ENCODE measurements around the gene DYNC1H1.
"Not testable (repeated sequence)": the region's sequence is repeated elsewhere in the genome, so short reads cannot be mapped to it uniquely, and the experiment has no call there.

The DYNC1H1 gene

DNA sequence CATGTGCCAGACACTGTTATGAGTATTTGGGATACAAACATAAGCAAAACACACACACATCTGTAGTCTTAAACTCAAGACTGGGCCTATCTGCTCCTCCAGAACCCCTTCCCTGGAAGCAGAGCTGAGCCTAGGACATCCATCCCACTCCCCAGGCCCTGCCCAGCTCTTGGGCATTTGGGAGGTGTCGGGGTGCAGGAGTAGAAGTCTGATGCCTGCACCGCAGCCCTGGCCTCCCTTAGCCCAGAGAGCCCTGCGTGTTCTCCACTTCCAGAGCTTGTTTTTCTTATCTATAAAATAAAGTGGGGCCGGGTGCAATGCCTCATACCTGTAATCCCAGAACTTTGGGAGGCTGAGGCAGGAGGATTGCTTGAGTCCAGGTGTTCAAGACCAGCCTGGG, 110.8 kb downstream of the DYNC1H1 start:
- DNase-seq = no peak

DNA sequence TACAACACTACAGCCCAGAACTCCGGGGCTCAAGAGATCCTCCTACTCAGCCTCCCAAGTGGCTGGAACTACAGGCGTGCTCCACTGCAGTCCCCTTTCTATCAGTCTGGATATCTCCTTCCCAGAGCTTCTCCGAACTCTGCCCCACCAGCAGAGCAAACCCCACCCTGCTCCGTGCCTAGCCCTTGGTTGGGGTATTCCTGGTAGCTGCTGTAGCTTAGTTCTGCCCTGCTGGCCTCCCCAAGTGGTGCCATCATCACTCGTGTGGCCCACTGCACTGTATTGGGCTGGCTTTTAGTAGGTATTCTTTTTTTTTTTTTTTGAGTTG, 113.0 kb downstream of the DYNC1H1 start:
- no peak for DNase-seq

GRCh38 chr14:102078361-102078791, 114.0 kb downstream of the DYNC1H1 start:
- DNase-seq = not testable (repeated sequence)

GRCh38 chr14:102078831-102079699, 114.7 kb downstream of the DYNC1H1 start:
- DNase-seq = no peak

DNA sequence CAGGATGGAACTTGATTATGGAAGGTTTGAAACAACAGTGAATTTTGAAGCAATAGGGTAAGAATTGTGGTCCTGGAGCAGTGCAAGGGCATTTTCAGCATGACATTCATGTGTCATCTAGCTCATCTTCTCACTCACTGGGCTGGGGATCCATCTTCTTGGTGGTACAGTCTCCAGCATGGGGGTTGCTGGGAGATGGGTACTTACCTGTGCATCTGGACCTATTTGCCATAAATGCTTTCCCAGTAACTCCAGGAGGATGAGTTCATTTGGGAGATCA, 115.3 kb downstream of the DYNC1H1 start:
- DNase-seq = no peak

GRCh38 chr14:102080183-102081080, 116.1 kb downstream of the DYNC1H1 start:
- no peak for DNase-seq

DNA sequence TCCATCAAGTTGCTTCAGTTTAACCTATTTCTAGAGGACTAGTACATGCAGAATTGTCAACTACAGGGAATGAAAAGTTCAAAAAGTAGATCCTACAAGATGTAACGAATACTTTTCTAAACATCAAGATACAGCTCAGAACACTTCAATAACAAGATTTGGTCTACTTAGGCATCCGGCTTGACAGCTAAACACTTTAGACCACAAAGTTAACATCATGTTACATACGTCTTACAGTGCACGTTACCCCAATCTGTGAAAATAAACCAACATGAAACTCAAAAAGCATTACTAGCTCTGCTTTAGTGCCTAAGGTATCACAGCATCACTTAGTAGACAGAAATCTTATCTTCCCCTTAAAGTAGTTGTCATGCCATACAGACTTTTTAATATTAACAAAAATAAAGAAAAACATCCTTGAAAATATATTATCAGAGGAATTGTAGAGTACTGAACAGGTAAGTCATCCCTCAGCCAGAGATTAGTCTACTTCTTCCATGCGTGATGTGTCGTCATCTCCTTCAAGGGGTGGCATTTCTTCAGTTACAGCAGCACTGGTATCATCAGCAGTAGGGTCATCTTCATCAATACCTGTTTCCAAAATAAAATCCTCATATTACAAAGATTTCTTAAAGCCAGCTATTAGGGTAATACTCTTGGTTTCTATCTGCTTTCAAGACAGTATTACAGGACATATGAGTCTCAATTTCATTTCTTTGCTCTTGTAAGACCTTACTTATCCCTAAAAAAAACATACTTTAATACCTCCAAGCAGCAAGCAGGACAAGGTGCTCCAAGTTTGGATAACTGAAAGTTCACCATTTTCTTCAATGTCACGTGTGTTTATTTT, 117.1 kb downstream of the DYNC1H1 start:
- DNase-seq = no peak

DNA sequence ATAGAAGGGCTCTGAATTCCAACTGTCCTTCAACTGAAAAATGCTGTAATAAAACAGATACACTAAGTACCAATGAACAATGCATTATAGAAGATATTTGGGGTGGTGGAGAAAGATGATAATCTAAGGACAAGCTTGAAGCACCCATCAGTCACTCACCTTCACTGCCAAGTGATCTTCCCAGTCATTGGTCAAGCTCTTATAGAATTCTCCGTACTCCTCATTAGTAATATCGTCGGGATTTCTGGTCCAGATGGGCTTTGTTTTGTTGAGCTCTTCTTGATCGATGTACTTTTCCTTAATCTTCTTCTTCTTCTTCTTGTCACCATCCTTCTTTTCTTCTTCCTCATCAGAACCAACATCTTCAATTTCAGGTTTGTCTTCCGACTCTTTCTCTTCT, 120.1 kb downstream of the DYNC1H1 start:
- not testable (repeated sequence) for DNase-seq

DNA sequence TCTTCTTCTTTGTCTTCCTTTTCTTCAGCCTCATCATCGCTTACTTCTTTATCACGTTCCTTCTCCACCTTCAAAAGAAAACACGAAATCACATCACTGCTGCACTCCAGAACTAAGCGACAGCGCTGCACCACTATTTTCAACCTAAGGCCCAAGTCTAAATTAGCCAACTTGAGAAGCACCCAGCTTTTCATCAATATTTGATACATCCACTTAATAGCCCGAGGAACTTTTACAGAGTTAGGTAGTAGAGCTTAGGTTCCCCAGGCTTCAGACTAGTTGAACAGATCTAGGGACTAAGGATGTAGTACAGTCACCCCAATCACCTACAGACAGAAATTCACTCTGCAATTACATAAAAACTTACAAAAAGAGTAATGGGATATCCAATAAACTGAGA, 120.6 kb downstream of the DYNC1H1 start:
- DNase-seq = no peak

DNA sequence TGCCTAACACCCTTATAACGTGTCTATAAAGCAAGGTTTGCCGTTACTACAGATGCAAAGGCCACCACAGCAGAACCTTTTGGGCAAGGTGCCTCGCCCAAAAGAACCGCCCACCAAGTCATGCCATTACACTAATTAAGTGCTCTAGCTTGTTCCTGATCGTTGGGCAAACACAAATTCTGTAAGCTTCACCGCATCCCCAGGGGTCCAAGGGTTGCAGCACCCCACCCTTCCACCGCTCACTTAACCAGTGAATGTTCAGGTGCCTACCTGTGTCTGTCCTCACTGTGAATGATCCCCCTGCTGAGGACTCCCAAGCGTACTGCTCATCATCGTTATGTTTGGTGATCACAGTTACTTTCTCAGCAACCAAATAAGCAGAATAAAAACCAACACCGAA, 121.1 kb downstream of the DYNC1H1 start:
- DNase-seq = no peak

GRCh38 chr14:102085948-102086708, 121.8 kb downstream of the DYNC1H1 start:
- peak; percentile 62 for DNase-seq

- no peak for DNase-seq
Measured at GRCh38 chr14:102086709-102086971, 122.3 kb downstream of the DYNC1H1 start.

GRCh38 chr14:102086972-102087761, 122.8 kb downstream of the DYNC1H1 start, which contains the start of gene HSP90AA1:
Gene HSP90AA1, minus strand, starts transcription at chr14:102087044. Its CDS starts 666 bp downstream, at chr14:102086378.
- DNase-seq = peak; percentile 94

- peak; percentile 29 for DNase-seq
Measured at GRCh38 chr14:102087762-102088011, 123.3 kb downstream of the DYNC1H1 start.

- peak; percentile 66 for DNase-seq
Measured at GRCh38 chr14:102088012-102088792, 123.8 kb downstream of the DYNC1H1 start.

- no peak for DNase-seq
Measured at GRCh38 chr14:102089621-102090343, 125.4 kb downstream of the DYNC1H1 start.

DNA sequence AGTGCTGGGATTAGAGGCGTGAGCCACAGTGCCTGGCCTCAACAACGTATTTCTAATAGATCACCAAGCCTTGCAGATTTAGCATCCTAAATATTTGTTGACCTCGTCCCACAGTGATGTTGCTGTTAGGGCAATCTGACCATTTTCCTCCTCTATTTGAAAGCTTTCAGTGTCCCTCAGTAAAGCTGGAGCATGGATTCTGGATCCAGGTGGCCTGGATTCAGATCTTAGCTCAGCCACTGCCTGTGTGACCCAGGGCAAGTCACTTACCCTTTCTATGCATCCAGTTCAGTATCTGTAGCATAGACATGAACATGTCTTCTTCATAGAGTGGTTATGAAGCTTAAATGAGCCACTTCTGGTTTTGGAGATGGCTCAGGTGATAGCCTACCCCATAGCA, 126.3 kb downstream of the DYNC1H1 start:
- DNase-seq = no peak

- DNase-seq = no peak
Measured at GRCh38 chr14:102092806-102093205, 128.4 kb downstream of the DYNC1H1 start.

GRCh38 chr14:102094101-102094500, 129.7 kb downstream of the DYNC1H1 start:
- DNase-seq = no peak

- DNase-seq = no peak
Measured at GRCh38 chr14:102095231-102095870, 131.0 kb downstream of the DYNC1H1 start.
